ENCODE results near the gene ZNF93.

DNA sequence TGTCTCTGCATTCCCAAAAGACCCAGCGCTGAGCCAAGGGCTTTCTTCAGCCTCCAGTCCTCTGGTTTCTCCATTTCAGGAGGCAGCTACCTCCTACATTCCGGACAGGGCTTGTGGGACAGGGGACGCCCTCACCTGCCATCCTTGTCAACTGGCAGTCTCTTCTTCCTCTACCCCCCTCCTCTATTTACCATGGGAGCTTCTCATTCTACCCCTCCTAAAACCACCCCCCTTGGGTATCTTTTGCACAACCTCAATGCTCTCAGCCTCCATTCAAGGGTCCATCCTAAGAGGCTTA is 43.8 kb downstream of the ZNF93 start:
- no peak for TF ChIP-seq SPI1 (IDR thresholded peaks at IDR 0.05; ENCODE audit: borderline replicate concordance, low read depth, low read length)
- no peak for TF ChIP-seq WHSC1 (IDR thresholded peaks at IDR 0.05; ENCODE audit: low read length)
- no peak for TF ChIP-seq EP300 (IDR thresholded peaks at IDR 0.05; ENCODE audit: low read length)
- TF ChIP-seq EZH2 (IDR thresholded peaks at IDR 0.05; ENCODE audit: borderline replicate concordance, low read depth, low read length), result no peak
- TF ChIP-seq, protein P1, sequence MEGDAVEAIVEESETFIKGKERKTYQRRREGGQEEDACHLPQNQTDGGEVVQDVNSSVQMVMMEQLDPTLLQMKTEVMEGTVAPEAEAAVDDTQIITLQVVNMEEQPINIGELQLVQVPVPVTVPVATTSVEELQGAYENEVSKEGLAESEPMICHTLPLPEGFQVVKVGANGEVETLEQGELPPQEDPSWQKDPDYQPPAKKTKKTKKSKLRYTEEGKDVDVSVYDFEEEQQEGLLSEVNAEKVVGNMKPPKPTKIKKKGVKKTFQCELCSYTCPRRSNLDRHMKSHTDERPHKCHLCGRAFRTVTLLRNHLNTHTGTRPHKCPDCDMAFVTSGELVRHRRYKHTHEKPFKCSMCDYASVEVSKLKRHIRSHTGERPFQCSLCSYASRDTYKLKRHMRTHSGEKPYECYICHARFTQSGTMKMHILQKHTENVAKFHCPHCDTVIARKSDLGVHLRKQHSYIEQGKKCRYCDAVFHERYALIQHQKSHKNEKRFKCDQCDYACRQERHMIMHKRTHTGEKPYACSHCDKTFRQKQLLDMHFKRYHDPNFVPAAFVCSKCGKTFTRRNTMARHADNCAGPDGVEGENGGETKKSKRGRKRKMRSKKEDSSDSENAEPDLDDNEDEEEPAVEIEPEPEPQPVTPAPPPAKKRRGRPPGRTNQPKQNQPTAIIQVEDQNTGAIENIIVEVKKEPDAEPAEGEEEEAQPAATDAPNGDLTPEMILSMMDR (IDR thresholded peaks at IDR 0.05 in 2 of 3, conservative IDR thresholded peaks at IDR 0.05 in 1 of 3; ENCODE audit: insufficient read depth in 2 of 3, low read depth in 1 of 3, low read length in 3 of 3), result no peak
- TF ChIP-seq JUNB (CRISPR knock-in tag; conservative IDR thresholded peaks at IDR 0.05), result no peak
- TF ChIP-seq, protein P2, sequence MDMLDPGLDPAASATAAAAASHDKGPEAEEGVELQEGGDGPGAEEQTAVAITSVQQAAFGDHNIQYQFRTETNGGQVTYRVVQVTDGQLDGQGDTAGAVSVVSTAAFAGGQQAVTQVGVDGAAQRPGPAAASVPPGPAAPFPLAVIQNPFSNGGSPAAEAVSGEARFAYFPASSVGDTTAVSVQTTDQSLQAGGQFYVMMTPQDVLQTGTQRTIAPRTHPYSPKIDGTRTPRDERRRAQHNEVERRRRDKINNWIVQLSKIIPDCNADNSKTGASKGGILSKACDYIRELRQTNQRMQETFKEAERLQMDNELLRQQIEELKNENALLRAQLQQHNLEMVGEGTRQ (CRISPR knock-in tag; IDR thresholded peaks at IDR 0.05), result no peak
- no peak for TF ChIP-seq ZNF143 (CRISPR knock-in tag; IDR thresholded peaks at IDR 0.05)
- no peak for TF ChIP-seq NONO (IDR thresholded peaks at IDR 0.05; ENCODE audit: low read depth in 2 of 2, low read length in 1 of 2)
- no peak for TF ChIP-seq SMAD4 (CRISPR knock-in tag; conservative IDR thresholded peaks at IDR 0.05)
- TF ChIP-seq PHF8 (IDR thresholded peaks at IDR 0.05; ENCODE audit: borderline replicate concordance, low read length), result no peak
- TF ChIP-seq ZBTB7A (IDR thresholded peaks at IDR 0.05; ENCODE audit: borderline replicate concordance, control insufficient read depth, low read depth, low read length), result no peak
- TF ChIP-seq CHD1 (IDR thresholded peaks at IDR 0.05; ENCODE audit: low read length), result no peak
- no peak for TF ChIP-seq FIP1L1 (IDR thresholded peaks at IDR 0.05; ENCODE audit: low read depth, low read length, poor library complexity, severe bottlenecking)

All from K562 (cell line).